Breast epithelium (tissue), 4 donors: ENCODE results near the gene HOXB1. TPM values are rescaled to one million over a fixed set of nuclear protein-coding genes. Genes with fewer than 3 reads are reported as not detected.
A peak's percentile ranks its signal among the peaks of the same experiment; 100 is the strongest.

Experiments used
- DNase-seq, 2 donors: peaks; one replicate each; pipeline ENCODE4 v3.0.0-alpha.2; 2019; ENCODE audit warnings: low spot score in 2 of 2
- H3K27ac ChIP-seq, 2 donors: fragments of 200-600 bp; sonication (generic) in 1 of 2; one replicate each; pipeline ENCODE4 v1.5.1; 2016 to 2019; ENCODE audit warnings: mild to moderate bottlenecking in 1 of 2
- H3K27me3 ChIP-seq, 2 donors: fragments of 200-600 bp; sonication (generic) in 1 of 2; one replicate each; pipeline versions ENCODE4 v1.5.1 to v1.6.0; 2017 to 2019; ENCODE audit warnings: control low read depth in 1 of 2, mild to moderate bottlenecking in 1 of 2
- H3K36me3 ChIP-seq: fragments of 200-600 bp; one replicate; pipeline ENCODE4 v1.5.1; 2019
- H3K4me1 ChIP-seq, 2 donors: fragments of 200-600 bp; sonication (generic); one replicate each; pipeline ENCODE4 v1.5.1; 2016 to 2019; ENCODE audit warnings: control low read depth in 1 of 2
- H3K4me3 ChIP-seq, 3 donors: fragments of 200-600 bp; sonication (generic); 1 replicate in 2 of 3; 2 replicates in 1 of 3; pipeline ENCODE4 v1.5.1; 2016 to 2019; ENCODE audit warnings: mild to moderate bottlenecking in 3 of 3, moderate library complexity in 2 of 3
- H3K9me3 ChIP-seq, 2 donors: fragments of 200-600 bp; sonication (generic) in 1 of 2; one replicate each; pipeline ENCODE4 v1.5.1; 2016 to 2019; ENCODE audit warnings: control low read depth in 1 of 2
- CTCF ChIP-seq, 3 donors: fragments of 450-650 bp; IDR thresholded peaks; one replicate each; pipeline ENCODE4 v1.5.1; 2016 to 2017; ENCODE audit warnings: antibody characterized with exemption in 3 of 3, mild to moderate bottlenecking in 3 of 3, moderate library complexity in 3 of 3
- POLR2A ChIP-seq: fragments of 450-650 bp; IDR thresholded peaks from one replicate; pipeline ENCODE4 v1.6.1; 2016; ENCODE audit warnings: antibody characterized with exemption, mild to moderate bottlenecking, moderate library complexity
- POLR2AphosphoS5 ChIP-seq, 3 donors: sonication (generic); formaldehyde crosslinking; IDR thresholded peaks; one replicate each; pipeline ENCODE4 v1.6.1; 2017; ENCODE audit warnings: antibody characterized with exemption in 3 of 3
- intact Hi-C: fragments of 100-400 bp; cut with DNase I; formaldehyde crosslinking; loops from one replicate; pipeline ENCODE4 v1.15.1; 2023; ENCODE audit warnings: low total_unique reads
- total RNA-seq, 3 donors: library from RNA; depleted of rRNA; stranded (reverse); fragments of >200 nt; gene quantifications; one replicate each; pipeline ENCODE4 v1.1.0, GENCODE V29; 2016

Gene HOXB1
- total RNA-seq, 3 donors from 2014 or later: not detected

GRCh38 chr17:48550502-48551213 lies 19.8 kb upstream of the HOXB1 start:
- no peaks in the 10 kb centered on the region for H3K4me1 ChIP-seq
- no peaks in the 10 kb centered on the region for H3K9me3 ChIP-seq
- H3K4me3 ChIP-seq: peak overlapping the region in 2 of 3 donors; percentile 9 to 34
- no peak for TF ChIP-seq CTCF (IDR thresholded peaks at IDR 0.05)
- H3K27me3 ChIP-seq: peaks cover 0 to 3% of the 10 kb centered on the region in 2 donors
- H3K36me3 ChIP-seq: no peaks in the 10 kb centered on the region
- H3K27ac ChIP-seq: peak overlapping the region in 1 of 2 donors; percentile 59
- intact Hi-C loops: no loop called here
- DNase-seq: no peak

GRCh38 chr17:48549914-48550501 lies 19.2 kb upstream of the HOXB1 start:
- H3K4me1 ChIP-seq: no peaks in the 10 kb centered on the region
- peak overlapping the region in 1 of 2 donors; percentile 59 for H3K27ac ChIP-seq
- no peak overlapping the region for H3K4me3 ChIP-seq
- no peak for TF ChIP-seq CTCF (IDR thresholded peaks at IDR 0.05)
- TF ChIP-seq POLR2AphosphoS5 (IDR thresholded peaks at IDR 0.05): no peak
- no peak for TF ChIP-seq POLR2A
- H3K9me3 ChIP-seq: no peaks in the 10 kb centered on the region
- H3K27me3 ChIP-seq: peaks cover 0 to 3% of the 10 kb centered on the region in 2 donors
- intact Hi-C loops: no loop called here
- DNase-seq: no peak
- H3K36me3 ChIP-seq: no peaks in the 10 kb centered on the region

DNA sequence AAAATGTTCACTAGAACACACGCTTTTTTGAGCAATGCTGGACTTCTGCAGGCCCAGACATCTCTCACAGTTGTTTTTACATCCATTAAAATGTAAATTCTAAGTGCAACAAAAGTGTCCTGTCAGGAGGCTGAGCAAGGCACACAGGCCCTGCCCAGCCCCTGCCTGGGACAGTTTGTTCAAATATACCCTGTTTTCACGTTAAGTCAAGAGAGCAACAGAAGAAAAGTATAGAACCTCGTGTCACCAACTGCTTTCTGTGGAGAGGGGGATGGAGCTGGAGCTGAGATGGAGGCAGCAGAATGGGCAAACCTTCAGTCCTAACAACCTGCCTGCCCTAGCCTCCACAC lies 18.4 kb upstream of the HOXB1 start:
- Histone ChIP-seq H3K9me3 (no peaks in the 10 kb centered on the region), H3K36me3 (no peaks in the 10 kb centered on the region), H3K27me3 (peaks cover 0 to 3% of the 10 kb centered on the region in 2 donors), H3K4me3 (no peak overlapping the region), H3K4me1 (no peaks in the 10 kb centered on the region), H3K27ac (no peak overlapping the region)
- DNase-seq: no peak
- intact Hi-C loops: no loop called here
- no peak for TF ChIP-seq CTCF (IDR thresholded peaks at IDR 0.05)
- TF ChIP-seq POLR2A: no peak
- TF ChIP-seq POLR2AphosphoS5 (IDR thresholded peaks at IDR 0.05): no peak

DNA sequence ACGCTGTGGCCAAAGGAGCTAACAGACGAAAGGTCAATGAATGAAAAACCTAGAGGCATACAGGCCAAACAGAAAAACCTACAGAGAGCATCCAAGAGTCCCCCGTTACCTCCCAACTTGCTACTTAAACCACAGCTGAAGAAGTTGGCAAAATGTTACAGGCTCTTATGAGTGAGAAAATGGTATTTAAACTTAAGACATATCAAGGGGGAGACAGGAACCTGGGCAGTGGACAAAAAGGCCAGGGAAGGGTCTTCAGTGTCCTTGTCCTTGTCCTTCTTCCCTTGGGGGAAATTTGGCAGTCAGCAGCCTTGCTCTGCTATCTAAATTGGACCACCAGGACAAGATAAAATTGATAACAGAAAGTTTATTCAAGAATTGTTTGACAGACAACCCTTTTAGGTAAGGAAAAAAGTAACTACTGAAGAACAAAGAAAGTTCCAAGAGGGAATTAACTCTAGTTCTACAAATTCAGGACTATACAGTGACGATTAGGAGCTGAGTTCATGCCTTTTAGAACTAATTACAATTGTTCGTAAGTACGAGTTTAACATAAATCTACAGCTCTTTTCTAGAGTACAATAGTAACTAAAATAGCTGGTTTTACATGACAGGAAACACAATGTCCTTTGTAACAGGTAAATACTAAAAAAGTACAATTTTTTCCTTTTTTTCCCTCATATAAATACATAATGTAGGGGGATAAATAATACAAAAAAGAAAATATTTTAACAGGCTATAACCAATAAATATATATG lies 17.9 kb upstream of the HOXB1 start:
- Histone ChIP-seq H3K4me3 (no peak overlapping the region), H3K9me3 (no peaks in the 10 kb centered on the region), H3K4me1 (peaks cover 0 to 2% of the 10 kb centered on the region in 2 donors), H3K27ac (peak overlapping the region; percentile 70 to 82), H3K27me3 (peaks cover 0 to 3% of the 10 kb centered on the region in 2 donors), H3K36me3 (no peaks in the 10 kb centered on the region)
- no peak for DNase-seq
- intact Hi-C loops: no loop called here
- TF ChIP-seq POLR2A (no peak), POLR2AphosphoS5 (IDR thresholded peaks at IDR 0.05) (no peak), CTCF (IDR thresholded peaks at IDR 0.05) (no peak)
